Ammon's horn (tissue), 1 donor: ENCODE measurements around the gene AJUBA.
A peak's percentile ranks its signal among the peaks of the same experiment; 100 is the strongest.
"Not testable (repeated sequence)": the region's sequence is repeated elsewhere in the genome, so short reads cannot be mapped to it uniquely, and the experiment has no call there.

Experiments used
- DNase-seq: peaks from one replicate; pipeline ENCODE4 v3.0.0-alpha.2; 2016; ENCODE audit warnings: low spot score

Gene AJUBA

DNA sequence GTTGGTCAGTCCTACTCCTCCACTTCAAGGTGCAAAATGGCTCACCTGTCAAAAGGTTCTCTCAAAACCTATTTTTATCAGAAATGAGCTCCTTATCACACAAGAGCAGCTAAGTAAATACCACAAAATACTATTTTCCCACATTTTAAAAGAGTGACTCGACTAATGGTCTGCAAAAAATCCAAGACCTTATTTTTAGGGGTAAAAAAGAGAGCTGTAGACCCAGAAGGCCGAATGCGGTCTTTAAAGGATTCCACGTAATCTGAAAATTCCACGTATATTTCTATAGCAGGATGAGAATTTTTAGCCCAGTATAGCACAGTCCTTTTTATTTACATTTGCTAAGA, 23.8 kb upstream of the AJUBA start:
- no peak for DNase-seq

DNA sequence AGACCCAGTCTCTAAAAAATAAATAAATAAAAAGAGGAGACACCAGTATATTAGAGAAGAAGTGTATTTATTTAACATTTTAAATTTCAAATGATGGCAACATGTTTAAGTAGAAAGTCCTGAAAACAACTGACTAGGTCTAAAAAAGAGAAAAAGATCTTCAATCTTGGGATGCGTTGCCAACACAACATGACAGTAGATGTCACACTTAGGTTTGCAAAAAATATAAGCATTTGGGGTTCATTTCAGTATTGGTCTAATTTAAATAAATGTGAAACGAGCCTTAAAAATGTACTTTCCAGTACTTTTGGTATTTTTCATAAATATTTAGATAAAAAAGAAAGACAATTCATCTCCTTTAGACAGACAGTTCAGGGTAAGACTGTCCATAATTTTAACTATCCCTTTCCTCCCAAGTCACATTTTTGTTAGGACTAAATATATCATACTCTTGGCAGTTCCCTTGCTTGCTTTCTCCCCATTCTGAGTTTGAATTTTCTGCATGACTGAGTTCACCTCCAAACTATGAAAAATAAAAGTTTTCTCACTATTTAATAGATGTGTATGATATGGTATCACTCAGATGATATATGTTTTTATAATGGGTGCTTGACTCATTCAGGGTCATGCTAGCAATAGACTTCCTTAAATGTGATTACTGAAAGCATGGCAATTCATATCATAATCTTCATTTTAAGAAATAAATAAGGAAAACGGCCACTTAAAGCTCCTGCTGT, 23.3 kb upstream of the AJUBA start:
- DNase-seq = no peak

DNA sequence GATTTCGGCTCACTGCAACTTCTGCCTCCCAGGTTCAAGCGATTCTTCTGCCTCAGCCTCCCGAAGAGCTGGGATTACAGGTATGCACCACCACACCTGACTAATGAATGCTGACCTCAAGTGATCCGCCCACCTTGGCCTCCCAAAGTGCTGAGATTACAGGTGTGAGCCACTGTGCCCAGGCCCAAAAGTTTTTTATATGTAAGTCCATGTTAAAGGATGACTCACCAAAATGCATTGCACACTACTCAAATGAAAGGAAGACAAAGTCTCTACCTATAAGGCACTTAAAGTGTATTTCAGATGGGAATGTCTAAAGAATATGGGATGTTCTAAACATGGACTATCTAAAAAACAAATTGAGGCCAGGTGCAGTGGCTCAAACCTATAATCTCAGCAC, 21.9 kb upstream of the AJUBA start:
- DNase-seq = not testable (repeated sequence)

DNA sequence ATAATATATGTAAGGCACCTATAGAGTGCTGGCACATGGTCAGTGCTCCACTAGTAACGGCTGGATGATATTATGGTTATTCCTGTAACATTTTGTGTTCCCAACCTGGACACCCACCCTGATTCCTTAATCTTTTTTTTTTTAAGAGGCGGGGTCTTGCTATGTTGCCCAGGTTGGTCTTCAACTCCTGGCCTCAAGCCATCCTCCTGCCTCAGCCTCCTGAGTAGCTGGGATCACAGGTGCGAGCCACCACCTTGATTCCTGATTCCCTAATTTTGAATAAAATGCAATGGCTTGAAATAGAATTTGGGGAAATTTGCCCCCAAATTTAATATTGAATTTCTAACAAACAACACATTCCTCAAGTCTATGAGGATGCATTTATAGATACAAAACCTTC, 20.2 kb upstream of the AJUBA start:
- no peak for DNase-seq

DNA sequence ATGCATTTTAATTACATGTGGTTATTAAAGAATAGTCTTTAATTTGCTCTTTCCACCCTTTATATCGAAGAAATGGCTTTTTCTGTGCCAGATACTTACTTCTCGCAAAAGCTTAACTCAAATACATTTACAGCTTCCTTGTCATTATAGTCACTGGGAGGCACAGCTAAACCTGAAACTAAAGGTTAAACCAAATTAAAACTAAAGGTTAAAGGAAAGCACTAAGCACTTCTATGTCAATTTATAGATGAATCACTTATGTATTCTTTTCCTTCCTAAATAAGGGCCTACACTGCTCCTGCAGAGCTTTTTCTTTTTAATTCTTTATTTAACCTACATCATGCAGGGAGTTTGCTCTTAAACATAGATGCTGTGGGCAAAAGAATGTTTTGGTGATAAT, 18.5 kb upstream of the AJUBA start:
- DNase-seq = no peak

DNA sequence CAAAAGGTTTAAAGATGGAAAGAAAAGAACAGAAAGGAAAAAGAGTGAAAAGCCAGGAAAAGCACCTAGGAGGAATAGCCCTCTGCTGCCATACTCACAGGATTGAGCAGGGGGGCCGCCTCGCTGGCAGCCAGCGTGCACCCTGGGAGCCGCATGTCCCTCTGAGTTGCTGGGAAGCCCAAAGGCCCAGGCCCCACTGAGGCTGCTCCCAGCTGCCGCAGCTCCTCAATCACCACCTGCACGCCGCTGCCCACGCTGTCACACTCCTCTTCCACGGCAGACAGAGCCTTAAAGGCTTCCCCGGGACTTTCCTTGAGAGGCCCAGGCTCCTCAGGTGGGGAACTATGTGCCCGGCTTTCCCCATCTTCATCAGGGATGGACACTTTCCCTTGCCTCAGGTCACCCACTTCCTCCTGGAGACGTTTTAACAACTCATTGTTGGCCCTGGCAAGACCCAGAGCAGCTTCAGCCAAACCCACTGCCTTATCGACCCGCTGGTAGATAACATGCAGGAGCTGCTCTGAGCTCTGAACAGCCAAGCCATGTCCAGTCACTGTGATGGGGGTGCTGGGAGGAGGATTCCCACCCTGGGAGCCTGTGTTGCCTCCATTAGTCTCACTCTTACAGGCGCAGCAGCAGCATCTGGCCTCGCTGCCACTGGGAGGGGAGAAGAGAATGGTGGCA, 16.1 kb upstream of the AJUBA start:
- DNase-seq = no peak

DNA sequence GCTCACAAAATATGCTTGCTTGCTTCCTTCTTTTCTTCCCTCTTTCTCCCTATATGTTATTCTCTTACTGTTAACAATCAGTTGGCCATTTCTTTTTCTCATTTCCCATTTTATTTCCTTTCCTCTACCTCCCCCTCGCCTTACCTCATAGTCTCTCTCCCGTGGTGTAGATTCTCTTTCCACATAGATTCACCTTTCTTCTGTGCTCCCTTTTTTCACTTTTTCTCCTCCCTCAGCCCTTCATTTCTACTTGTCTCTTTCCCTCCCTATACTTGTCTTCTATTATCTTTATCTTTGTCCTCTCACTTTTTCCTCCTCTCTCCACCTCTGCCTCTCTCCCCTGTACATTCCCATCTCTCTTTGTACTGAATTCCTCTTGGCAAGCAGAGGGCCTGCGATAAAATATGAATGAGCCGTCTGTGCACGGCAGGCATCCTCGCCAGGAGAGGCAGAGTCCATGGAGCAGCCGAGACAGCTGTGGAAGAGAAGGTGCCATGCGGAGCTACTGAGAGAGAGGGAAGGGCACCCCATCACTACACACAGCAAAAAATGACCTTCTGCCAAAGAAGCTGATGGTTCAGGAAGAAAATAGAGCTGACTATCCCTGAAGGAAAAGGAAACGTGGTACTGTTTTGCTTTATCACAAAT, 15.4 kb upstream of the AJUBA start:
- no peak for DNase-seq

DNA sequence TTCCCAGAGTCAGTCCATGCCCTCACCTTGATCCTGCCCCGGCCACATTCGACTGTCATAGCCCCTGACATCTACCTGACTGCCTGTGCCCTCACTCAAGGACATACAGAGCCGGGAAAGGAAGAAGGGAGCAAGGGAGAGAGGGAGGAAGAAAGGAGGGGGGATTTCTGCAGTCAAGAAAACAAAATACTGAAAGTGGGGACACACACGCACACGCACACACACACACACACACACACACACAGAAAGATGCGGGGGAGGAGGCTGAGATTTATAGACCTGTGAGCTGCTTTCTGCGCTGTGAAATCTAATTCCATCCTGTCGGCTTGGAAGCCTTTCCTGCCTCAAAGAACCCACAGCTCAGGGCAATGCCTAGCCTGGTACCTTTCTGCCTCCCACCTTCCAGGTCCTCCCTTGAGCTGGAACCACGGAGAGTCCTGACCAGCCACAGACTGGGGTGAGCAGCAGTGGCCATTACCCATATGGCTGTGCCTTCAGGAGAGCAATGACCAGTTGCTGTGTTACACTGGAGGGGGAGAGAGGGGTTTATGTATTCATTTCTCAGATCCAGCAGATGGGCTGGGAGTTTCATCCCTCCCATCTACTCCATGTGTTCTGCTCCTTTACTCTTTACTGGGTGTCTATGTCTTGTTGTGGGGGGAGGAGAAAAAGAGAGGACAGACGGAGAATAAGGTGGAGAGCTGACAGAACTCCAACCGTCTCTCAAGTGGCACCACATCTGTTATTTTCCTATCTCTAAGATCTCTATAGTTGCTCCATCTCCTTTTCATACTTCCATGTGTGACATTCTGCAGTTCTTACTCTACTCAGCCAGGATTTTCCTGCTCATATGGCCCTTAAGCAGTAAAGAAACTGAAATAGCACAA, 14.7 kb upstream of the AJUBA start:
- DNase-seq = no peak

DNA sequence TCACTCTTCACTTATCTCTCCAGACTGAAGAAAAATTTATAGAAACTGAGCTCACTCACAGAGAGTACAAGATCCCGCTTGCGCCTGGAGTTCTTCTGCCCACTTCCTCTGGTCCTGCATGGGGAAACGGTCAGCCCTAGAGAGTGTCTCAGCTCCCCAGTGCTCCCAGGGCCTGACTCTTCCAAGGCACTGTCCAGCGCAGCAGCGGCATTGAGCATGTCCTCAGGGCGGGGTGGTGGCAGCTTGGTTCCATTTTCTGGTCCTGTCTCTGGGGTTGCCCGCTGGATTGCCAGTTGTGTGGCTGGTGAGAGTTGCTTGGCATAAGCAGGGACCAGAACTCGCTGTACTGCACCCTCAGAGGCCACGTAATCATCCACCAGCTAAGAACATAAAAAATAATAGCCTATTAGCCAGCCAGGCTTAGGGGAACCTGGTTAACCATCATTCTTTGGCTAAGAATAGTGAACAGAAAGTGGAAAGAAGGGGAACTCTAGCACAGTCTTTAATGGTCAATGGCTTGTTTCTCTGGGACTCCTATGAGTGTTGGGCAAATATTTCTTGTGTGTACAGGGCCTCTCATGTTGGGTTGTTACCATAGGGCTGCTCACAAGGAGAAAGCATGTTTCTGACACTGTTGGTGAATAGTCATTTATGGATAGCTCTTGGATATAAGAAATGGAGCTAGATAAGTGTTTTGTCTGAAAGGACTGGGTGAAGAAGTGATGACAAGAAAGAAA, 13.7 kb upstream of the AJUBA start:
- no peak for DNase-seq

DNA sequence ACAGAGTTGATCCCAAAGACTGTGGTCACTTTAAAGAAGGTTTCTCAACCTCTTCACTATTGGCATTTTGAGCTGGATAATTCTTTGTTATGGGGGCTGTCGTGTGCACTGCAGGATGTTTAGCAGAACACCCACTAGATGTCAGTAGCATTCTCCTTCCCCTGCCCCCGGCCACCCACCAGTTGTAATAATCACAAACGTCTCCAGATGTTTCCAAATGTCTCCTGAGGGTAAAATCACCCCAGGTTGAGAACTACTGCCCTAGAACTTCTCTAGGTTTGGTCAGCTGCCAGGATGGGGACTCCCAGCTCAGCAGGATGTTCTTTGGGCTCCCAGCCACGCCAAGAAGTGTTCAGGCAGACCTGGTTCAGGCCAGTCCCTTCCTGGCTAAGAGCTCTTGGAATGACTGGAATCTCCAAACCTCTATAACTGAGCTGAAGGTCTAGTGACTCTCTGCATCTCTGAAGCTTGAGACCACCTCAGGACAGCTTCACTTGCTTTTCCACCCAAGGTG, 12.5 kb upstream of the AJUBA start:
- DNase-seq = peak; percentile 61

DNA sequence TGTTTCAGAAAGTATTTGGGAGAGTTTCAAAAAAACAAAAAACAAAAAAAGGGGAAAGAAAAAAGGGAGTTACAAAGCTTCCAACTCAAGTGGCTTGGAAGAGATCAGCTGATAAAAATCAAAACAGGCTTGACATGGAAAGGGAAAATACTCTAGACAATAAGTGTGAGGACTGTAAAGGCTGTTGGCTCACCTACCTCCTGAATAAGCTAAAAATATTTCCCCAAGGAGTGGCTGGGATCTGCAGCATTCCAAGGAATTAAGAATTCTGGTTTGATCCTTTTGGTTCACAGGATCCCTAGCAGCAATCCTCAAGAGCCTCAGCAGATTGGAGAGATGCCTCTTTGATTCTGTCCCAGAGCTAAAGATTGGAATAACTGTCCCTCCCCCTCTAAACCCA, 11.2 kb upstream of the AJUBA start:
- DNase-seq = no peak

DNA sequence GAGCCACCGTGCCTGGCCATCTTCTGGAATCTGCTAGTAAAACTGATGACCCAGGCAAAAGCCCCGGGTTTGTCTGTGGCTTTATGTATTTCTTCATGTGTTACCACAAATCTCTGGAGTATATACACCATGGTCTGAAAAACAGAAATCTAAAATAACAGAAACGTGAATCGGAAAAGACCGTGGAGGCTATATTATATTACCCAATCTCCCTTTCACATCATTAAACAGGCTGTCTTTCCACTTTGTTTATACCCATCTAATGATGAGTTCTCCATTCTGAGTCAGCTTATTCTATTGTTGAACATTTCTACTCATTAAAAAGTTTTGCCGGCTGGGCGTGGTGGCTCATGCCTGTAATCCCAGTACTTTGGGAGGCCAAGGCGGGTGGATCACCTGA, 9.5 kb upstream of the AJUBA start:
- no peak for DNase-seq

DNA sequence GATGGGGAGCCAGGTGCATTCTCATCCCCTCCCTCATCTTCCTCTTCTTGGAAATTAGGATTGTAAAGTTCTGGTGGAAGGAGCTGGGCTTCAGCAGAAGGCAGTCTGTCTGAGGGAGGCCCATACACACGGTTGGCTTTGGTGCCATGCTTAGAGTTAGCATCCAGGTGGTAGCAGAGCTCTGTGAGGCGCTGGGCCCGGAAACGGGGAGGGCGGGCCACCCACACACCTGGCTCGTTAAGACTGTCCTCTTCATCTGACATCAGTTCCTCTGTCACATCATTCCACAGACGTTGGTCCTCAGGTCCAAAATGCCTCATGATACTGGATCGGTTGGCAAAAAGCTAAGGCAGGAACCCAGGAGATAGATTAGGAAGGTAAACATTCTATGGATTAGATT, 4.9 kb upstream of the AJUBA start:
- no peak for DNase-seq

DNA sequence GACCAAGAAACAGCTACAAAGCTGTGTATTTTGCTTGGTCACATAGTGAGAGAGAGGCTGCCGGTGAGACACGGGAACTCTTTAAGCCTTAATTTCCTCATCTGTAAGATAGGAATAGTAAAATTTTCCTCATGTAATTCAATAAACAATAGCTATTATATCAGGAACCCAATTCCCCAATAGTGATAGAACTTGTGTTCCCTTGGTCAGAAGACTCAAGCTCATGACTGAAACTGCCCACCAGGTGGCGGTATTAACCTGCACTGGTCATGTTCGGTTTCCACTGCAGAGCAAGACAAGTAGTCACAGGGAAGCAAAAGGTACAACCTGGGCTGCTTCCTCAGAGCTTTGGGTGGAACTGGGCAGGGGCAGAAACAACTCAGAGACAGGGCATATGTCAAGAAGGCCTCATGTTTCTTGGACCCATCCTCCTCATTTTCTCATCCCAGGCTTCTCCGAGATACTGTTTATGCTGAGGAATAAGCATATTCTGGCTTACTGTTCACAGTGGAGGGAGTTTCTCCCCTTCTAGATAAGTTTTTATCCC, 4.2 kb upstream of the AJUBA start:
- peak; percentile 96 for DNase-seq

DNA sequence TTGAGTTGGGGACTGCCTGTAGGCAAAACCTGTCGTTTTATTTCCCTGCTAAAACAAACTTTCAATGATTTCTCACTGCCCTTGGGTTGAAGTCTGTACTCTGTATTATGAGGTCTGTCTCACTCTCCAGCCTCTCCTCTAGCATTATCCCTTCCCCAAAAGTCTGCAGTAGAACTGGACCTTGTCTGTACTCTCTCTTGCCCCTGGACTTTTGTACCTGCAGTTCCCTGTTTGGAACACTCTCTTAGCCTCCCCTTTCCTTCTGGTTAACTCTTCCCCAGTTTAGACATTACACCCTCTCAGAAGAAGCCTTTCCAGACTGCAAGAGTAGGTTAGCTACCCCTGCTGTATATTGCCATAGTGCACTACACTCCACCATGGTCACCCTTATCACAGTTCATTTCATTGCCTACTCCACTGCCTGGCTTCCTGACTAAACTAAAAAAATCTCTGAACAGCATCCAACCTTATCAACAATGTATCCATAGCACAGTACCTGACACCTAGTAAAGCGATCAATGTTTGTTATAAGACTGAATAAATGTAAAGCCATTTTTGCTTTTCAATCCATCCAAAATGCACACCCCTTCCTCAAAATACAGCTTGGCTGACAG, 3.6 kb upstream of the AJUBA start:
- DNase-seq = no peak

DNA sequence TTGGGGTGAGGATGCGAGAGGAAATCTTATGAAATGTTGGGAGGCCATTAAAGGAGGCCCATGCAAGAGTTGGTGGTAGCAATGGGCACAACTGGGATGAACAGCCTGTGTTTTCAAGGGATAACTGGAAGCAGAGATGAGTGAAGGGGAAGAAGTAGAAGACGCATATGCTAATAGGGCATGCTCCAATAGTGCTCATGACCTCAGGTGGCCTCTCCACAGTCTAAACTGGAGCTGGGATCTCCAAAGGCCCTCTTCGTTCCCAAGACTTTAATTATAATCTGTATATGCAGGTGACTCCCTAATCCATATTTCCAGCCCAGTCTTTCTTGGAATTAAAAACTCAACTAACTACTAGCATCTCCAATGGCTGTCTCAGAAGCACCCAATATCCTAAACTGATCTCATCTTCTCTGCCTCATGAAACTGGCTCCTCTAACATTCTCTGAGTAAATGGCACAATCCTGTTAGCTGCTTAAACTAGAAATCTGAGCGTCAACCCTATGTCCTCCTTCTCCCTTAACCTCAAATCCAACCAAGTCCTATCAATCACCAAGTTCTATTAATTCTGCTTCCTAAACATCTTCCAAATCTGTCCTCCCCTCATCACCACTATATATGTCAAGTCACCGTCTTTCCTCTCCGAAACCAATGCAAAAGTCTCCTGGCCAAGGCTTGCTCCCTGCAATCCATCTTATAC, 2.8 kb upstream of the AJUBA start:
- DNase-seq = no peak

DNA sequence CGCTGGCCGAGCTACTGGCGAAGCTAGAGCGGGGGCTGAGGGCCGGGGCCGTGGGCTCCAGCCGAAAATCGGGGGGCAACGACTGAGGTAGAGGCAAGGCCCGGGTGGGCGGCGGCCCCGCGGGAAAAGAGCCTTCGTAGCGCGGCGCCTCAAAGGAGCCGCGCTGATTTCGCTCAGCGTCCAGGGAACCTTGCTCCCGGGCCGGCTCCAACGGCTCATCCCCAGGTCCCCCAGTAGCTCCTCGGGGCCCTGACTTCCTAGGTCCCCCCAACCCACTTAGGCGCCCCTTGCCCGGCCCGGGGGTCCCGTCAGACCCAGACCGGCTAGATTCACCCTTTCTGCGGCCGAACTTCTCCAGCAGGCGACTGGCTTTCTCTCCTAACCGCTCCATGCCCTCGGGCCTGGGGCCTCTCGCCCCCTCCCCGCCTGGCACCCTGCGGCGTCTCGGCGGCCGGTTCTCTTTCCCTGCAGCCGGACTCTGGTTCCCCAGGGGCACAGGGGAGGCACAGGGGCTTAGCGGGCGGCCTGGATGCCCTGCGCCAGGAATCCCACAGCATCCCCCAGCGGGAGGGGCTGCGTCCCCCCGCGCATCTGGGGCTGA, 375 bp downstream of the AJUBA start:
- DNase-seq = no peak

DNA sequence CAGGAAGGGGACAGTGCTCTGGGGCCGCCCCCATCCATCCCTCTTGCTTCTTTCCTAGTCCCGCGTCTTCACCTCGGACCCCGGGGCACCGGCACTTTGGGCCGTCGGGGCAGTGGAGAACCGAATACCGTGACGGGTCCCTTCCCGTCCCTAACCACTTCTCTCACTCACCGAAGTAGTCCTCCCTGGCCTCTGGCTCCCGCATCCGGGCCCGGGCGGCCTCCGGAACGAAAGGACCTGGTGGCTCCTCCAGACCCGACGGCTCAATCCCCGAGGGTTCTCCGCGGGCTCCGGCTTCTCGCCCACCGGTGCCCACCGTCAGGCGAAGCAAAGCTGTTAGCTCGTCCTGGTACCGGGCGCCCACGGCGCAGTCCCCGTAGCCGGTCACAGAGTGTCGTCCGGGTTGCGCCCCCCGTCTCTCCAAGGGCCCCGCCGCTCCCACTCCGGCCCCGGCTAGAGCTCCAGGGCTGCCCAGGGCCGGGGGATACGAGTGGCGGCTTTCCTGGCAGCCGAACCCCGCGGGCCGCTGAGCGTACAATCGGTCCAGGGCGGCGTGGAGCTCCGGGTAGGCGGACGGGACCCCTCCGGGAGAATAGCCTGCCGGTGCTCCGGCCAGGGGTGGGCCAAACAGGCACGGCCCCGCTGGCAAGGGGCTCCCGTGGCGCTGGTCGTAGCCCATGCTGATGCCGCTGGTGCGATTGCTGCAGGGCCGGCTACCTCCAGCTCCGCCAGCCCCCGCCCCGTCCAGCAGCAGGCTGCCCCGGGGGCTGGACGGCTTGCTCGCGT, 1.1 kb downstream of the AJUBA start:
- no peak for DNase-seq

DNA sequence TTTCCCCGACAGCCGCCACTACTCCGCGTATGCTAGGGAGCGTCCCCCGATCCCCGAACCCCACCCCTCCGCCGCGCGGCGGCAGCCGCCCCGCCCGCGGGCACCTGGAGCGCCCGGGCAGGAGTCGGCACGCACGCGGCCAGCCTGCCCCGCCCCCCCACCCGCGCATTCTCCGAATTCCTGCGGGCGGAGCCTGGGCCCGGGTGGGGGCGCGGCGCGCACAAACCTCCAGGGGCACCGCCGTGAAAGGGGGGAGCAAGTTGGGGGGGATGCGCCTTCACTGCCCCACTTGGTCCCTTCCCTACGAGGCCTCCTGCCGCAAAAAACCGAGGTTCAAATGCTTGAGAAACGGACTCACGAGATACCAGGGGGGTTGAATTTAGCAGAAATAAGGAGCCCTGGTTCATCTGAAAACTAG, 1.7 kb downstream of the AJUBA start:
- no peak for DNase-seq
